Left hindlimb (tissue), 1 donor: Measurements from ENCODE around the gene ZBTB44.
"Not testable (repeated sequence)": the region's sequence is repeated elsewhere in the genome, so short reads cannot be mapped to it uniquely, and the experiment has no call there.

Experiments
- DNase-seq: peaks from one replicate; pipeline ENCODE4 v3.0.0-alpha.2; 2018

ZBTB44 gene, protein sequence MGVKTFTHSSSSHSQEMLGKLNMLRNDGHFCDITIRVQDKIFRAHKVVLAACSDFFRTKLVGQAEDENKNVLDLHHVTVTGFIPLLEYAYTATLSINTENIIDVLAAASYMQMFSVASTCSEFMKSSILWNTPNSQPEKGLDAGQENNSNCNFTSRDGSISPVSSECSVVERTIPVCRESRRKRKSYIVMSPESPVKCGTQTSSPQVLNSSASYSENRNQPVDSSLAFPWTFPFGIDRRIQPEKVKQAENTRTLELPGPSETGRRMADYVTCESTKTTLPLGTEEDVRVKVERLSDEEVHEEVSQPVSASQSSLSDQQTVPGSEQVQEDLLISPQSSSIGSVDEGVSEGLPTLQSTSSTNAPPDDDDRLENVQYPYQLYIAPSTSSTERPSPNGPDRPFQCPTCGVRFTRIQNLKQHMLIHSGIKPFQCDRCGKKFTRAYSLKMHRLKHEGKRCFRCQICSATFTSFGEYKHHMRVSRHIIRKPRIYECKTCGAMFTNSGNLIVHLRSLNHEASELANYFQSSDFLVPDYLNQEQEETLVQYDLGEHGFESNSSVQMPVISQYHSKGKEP

GRCh38 chr11:130314750-130315285, at the start of gene ZBTB44:
Gene ZBTB44 (minus strand): TSS chr11:130314917. CDS start chr11:130261873, 53,044 bp downstream.
- peak; percentile 96 for DNase-seq

DNA sequence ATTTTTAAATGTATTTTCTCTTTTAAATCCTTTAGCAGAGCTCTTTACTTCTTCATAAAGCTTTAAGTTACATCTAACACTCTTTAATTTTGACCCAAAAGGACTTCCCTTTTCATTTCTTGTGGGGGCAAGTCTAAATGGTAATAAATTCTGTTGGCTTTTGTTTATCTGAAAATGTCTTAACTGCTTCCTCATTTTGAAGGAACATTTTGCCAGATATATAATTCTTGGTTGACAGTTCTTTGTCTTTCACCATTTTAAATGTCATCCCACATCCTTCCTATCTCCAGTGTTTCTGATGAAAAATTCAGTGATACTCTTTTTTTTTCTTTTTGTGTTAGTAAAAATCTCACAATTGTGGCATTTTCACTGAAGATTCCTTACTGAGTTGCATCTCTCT, 44.7 kb upstream of the ZBTB44 start:
- no peak for DNase-seq

- DNase-seq: no peak
These were observed 43.7 kb upstream of the ZBTB44 start for GRCh38 chr11:130358398-130358797.

DNA sequence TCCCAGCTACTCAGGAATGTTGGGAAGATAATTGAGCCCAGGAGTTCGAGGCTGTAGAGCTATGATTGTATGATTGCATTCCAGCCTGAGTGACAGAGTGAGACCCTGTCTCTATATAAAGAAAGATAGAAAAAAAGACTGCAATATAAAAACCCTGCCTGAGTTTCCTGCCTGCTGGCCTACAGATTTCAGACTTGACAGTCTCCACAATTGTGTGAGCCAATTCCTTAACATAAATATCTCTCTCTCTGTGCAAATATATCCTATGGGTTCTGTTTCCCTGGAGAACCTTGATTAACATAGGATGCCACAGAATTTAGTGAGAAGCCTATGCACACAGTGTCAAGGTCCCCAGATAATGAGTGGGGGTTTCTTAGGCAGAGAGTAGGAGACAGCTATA, 32.5 kb upstream of the ZBTB44 start:
- no peak for DNase-seq

DNA sequence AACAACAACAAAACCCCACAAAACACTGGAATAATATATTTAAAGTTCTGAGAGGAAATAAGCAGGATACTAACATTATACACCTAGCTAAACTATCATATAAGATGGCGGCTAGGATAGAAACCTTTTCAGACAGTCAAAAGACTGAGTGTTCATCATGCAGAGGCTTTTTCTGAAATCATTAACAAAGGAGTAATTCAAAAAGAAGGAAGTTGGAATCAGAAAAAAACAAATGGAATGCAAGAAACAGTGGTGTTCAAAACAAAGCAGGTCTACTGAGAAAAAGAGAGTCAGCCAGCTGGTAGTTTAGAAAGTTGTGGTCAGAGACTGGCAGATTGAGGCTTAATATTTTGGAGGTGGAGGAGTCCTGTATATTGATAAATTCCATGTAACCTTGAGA, 30.1 kb upstream of the ZBTB44 start:
- DNase-seq: no peak

GRCh38 chr11:130340671-130341319, 26.1 kb upstream of the ZBTB44 start:
- DNase-seq: no peak

DNA sequence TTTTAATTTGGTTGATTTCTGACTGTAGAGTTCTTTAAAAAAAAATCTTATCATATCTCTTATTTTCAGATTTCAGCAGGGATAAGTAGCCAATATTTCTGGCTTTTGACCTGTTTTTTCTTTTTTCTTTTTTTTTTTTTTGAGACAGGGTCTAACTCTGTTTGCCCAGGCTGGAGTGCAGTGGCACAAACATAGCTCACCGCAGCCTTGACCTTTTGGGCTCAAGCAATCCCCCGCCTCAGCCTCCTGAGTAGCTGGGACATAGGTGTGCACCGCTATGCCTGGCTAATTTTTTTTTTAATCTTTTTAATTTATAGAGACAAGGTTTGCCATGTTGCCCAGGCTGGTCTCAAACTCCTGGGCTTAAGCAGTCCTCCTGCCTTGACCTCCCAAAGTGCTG, 23.9 kb upstream of the ZBTB44 start:
- no peak for DNase-seq

- no peak for DNase-seq
These were observed 22.8 kb upstream of the ZBTB44 start for GRCh38 chr11:130337281-130338089.

- DNase-seq: not testable (repeated sequence)
These were observed 16.7 kb upstream of the ZBTB44 start for GRCh38 chr11:130331397-130331796.

DNA sequence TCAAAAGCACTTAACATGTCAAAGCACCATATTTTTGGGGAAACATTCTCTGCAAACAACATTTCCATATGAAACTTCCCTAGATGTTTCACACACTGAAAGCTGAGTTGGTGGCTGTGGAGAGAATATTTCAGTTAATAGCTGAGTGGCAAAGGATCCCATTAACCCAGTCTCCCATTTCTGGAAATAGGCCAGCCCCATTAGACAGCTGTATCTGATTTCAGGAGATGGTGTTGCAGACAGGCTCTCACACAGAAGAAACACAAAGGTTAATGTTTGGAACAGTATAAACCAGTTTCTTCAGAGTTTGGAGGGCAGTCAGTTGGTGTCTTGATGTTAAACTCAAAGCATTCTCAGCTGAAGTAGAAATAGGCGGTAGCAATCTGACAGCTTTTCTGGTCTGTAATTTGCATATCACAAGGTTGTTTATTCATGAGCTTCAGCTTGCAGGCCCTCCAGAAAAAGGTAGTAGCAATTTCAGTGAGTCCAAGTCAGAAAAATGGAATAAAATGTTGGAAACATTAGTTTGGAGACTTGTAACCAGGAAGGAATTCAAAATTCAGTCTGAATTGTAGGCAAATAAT, 15.5 kb upstream of the ZBTB44 start:
- no peak for DNase-seq

DNA sequence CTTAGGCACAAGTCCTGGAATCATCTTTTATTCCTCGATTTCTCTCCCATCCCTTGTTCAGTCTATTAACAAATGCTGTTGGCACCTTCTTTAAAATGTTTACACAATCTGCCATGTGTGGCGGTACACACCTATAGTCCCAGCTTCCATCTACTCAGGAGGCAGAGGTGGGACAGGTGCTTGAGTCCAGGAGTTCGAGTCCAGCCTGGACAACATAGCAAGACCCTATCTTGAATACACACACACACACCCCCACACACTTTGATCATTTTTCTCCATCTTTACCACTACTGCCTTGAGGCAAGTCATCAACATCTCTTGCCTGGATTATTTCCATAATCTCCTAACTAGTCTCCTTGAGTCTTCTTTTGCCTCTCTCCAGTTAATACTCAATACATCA, 13.7 kb upstream of the ZBTB44 start:
- no peak for DNase-seq

DNA sequence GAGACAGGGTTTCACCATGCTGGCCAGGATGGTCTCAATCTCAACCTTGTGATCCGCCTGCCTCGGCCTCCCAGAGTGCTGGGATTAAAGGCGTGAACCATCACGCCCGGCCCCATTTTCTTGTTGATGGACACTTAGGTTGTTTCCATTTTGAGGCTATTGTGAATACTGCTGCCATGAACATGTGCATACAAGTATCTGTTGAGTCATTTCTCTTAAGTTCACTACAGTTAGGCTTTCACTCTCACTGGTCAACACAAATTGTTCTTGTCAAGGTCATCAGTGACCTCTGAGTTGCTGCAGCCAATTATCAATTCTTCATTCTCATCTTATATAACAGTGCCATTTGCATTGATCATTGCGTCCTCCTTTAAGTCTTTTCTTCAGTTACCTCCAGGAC, 13.0 kb upstream of the ZBTB44 start:
- DNase-seq: no peak

DNA sequence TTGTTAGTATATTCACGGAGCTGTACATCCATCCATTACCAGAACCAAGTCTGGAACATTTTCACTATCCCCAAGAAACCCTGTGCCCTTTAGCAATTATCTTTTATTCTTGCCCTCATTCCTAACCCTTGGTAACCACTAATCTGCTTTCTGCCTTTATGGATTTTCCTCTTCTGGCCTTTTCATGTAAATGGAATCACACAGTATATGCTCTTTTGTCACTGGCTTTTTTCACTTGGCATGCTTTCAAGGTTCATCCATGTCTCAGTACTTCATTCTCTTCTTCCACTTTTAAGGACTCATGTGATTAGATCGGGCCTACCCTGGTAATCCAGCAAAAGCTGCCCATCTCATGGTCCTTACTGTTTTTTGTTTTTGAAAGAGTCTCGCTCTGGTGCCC, 11.0 kb upstream of the ZBTB44 start:
- DNase-seq: no peak

DNA sequence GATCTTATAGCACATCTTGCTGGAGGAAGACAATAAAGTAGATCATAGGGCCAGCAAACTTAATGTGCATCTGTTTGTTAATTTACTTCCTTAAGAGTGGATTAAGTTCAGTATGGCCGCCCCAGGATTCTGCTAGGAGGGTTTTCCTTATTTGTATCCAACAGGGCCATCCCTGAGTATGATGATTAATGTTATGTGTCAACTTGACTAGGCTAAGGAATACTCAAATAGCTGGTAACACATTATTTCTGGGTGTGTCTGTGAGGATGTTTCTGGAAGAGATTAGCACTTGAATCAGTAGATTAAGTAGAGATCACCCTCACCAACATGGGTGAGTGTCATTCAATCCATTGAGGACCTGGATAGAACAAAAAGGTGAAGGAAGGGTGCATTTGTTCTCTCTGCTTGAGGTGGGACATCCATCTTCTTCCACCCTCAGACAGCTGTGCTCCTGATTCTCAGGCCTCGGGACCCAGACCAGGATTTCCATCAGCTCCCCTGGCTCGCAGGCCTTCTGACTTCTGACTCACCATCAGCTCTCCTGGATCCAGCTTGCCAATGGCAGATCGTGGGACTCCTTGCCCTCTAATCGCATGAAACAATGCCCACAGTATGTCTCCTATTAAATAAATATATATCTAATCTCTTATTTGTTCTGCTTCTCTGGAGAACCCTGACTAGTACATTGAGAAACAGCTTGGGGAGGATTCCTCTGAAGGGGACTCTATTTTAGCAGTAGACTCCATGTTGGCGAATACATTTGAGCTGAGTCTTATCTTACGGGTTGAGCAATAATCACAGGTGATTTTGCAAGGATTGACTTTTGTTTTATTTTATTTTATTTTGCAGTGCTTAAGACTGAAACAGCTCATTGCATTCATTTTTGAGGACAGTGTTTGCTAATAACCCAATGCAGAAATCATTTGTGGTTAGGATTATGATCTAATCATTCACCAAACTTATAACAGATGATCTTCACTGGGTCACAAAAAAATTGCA, 9.0 kb upstream of the ZBTB44 start:
- DNase-seq: no peak

GRCh38 chr11:130322126-130322525, 7.4 kb upstream of the ZBTB44 start:
- DNase-seq: no peak

DNA sequence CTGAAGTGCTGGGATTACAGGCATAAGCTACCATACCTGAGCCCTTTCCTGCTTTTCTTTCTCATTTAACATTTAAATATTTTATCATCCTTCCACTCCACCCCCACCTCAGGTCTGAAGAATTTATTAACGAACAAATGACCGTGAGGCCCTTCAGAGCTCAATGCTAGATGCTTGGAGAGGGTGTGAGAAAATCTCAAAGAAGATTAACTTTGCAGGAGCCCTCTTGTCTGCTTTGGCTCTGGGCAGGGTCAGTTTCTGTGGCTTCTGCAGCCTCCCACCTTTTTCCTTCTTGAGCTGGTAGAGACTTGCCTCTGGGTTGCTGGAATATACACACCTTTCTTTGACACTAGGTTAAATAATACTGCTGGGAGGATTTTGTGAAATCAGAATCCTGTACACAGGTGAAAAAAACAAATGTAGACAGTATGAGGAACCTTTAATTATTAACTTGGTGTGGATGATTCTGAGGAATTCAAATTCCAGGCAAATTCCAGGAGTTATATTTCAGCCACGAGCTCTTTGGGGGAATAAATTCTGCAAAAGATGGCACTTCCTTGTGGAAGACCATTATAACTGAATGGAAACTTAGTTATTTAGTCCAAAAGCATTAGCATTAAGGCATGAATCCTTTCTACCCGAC, 3.4 kb upstream of the ZBTB44 start:
- no peak for DNase-seq

DNA sequence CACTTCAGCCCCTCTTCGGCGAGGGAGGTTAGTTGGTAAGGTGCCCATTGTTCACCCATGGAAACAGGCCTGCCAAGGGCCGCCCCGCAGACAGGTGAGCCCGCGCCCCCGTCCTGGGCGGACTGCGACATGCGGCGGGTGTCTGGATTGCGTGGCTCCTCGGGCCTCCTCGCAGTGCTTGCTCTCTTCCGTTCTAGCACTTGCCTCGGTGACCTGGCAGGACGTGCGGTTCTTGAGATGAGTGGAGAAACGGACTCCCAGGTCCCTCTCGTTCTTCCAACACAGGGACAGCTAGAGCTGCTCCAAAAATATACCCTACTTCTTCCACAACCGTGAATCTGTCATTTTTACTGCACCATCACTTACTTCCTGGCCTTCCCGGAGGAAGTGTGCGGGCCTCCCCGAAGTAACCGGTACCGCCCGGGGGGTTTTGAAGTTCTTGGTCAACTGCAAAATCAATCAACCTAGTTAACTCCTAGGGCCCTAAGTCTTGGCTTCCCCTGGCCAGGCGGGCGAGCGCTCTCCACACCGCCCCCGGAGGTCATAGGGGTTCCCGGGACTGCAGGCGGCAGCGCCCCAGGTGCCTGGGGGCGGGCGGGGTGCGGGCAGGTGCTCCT, 745 bp upstream of the ZBTB44 start:
- peak; percentile 41 for DNase-seq

- peak; percentile 75 for DNase-seq
These were observed 450 bp downstream of the ZBTB44 start for GRCh38 chr11:130314184-130314749.

GRCh38 chr11:130313383-130314183, 1.1 kb downstream of the ZBTB44 start:
- DNase-seq: no peak
